H7 (cell line): ENCODE data around the gene THEM4. TPM values are rescaled to one million over a fixed set of nuclear protein-coding genes. Genes with fewer than 3 reads are reported as not detected.
"Not testable (repeated sequence)": the region's sequence is repeated elsewhere in the genome, so short reads cannot be mapped to it uniquely, and the experiment has no call there.

Source experiments
- DNase-seq: peaks from one replicate; pipeline ENCODE4 v3.0.0; 2012
- H3K27me3 ChIP-seq: 2 replicates; pipeline ENCODE4 v1.6.0; 2011; ENCODE audit warnings: mild to moderate bottlenecking, low read length; ENCODE audit not compliant: control insufficient read depth, insufficient read depth
- H3K36me3 ChIP-seq: replicated peaks from 2 replicates; pipeline ENCODE4 v1.5.1; 2011; ENCODE audit warnings: low read length; ENCODE audit not compliant: control insufficient read depth, insufficient read depth
- H3K4me3 ChIP-seq: 2 replicates; pipeline ENCODE4 v1.5.1; 2011; ENCODE audit warnings: low read depth, mild to moderate bottlenecking, control low read depth, low read length, moderate library complexity; ENCODE audit not compliant: insufficient read depth
- total RNA-seq: library from RNA; depleted of rRNA; stranded (reverse); fragments of >200 nt; shearing (Covaris generic); gene quantifications from 2 replicates; pipeline ENCODE4 v1.2.3, GENCODE V29; 2014

The THEM4 gene
- total RNA-seq, 1 experiment from 2014 or later, result 21.4 TPM

DNA sequence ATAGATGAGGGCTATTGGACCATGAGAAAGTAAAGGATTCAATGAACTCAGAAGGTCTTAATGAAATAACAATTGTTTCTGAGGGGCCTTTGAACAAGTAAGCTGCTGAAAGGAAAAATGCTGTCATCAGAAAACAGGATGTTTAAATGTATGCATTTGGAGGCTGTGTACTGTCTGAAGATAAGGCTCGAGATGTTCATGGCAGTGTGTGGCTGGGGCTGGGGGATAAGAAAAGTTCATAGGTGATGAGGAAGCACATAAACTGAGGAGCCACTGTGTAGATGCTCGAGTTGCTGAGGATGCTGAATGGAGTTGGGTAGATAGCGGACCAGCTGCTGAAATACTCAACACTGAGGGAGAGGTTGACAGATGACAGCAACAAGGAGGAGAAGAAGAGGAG is 17.8 kb downstream of the THEM4 start:
- DNase-seq, result no peak
- H3K4me3 ChIP-seq, result no peak overlapping the region
- no peaks in the 10 kb centered on the region for H3K27me3 ChIP-seq
- H3K36me3 ChIP-seq, result peaks cover 6% of the 10 kb centered on the region; the same call in 1 of the 2 replicates

DNA sequence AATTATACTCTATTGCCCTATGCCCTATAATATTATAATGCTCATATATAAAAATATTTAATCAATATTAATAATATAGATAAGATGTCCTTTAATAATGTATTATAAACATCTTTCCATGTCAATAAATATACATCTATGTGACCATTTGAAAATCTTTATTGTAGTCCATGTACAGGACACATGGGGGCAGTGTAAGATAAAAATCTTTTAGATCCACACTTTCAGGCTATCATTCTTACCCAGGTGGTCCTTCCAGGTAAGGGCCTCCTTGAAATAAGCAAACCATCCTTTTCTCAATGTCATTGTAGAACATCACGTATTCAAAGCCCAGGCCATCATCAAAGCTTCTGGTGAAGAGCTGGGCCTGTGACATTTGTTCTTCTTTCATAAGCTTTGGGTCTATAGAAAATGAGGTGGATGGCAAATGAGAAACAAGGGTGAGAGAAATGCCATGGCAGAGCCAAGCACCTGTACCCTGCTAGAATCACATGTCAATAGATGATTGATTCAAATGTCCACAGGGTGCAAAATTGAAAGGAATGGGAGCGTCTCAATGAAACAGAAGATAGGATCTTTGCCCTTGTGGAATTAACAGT is 20.2 kb downstream of the THEM4 start:
- Histone ChIP-seq H3K27me3 (no peaks in the 10 kb centered on the region), H3K36me3 (peaks cover 3% of the 10 kb centered on the region; the same call in 1 of the 2 replicates), H3K4me3 (no peak overlapping the region)
- DNase-seq, result no peak

DNA sequence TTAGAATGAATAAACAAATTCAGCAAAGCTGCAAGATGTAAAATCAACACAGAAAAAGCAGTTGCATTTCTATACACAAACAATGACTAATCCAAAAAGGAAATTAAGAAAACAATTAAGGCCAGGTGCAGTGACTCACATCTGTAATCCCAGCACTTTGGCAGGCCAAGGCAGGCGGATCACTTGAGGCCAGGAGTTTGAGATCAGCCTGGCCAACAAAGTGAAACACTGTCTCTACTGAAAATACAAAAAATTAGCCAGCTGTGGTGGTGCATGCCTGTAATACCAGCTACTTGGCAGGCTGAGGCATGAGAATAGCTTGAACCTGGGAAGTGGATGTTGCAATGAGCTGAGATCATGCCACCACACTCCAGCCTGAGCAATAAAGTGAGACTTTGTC is 22.3 kb downstream of the THEM4 start:
- DNase-seq, result no peak
- Histone ChIP-seq H3K36me3 (no peaks in the 10 kb centered on the region; the same call in 1 of the 2 replicates), H3K27me3 (no peaks in the 10 kb centered on the region), H3K4me3 (no peak overlapping the region)

DNA sequence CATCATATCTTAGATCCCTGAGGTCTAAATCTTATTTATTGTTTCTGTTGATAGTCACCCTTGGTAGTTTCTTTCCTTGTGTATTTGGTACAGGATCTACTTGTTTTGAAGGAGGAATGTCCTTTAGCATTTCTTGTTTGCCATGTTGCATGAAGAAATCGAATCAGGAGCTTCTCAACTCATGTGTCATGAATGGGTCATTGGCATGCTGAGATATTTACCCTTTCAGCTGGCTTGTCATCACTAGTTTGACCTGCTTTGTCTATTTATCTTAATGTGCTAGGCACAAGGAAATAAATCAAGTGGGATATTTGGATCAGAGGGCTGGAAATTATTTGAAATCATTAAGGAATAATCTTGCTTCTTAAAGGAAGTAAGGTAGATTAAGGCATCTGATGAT is 23.8 kb downstream of the THEM4 start:
- H3K27me3 ChIP-seq, result no peaks in the 10 kb centered on the region
- no peak overlapping the region for H3K4me3 ChIP-seq
- no peak for DNase-seq
- no peaks in the 10 kb centered on the region; the same call in 1 of the 2 replicates for H3K36me3 ChIP-seq

DNA sequence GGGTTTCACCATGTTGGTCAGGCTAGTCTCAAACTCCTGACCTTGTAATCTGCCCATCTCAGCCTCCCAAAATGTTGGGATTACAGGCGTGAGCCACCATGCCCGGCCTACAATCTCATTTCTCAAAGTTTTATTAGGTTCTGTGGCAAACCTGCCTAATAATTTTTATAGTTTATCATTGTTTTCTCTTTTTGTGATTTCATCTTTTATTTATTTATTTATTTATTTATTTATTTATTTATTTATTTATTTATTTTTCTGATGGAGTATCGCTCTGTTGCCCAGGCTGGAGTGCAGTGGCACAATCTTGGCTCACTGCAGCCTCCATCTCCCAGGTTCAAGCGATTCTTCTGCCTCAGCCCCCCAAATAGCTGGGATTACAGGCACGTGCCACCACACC is 24.4 kb downstream of the THEM4 start:
- H3K27me3 ChIP-seq, H3K4me3 ChIP-seq, H3K36me3 ChIP-seq, DNase-seq: not testable (repeated sequence)

DNA sequence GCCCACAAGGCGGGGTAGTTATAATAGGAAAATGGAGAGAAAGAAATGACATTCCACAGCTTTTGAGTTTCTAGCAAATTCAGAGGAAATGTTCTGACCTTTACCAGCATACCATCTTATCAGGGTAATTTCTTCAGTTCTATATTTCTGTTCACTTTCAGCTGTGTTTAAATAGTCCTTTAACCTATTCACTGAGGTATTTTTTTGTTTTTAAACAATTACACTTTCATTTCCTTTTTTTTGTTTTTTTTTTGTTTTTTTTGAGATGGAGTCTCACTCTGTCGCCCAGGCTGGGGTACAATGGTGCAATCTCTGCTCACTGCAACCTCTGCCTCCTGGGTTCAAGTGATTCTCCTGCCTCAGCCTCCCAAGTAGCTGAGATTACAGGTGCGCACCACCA is 24.9 kb downstream of the THEM4 start:
- not testable (repeated sequence) for DNase-seq

DNA sequence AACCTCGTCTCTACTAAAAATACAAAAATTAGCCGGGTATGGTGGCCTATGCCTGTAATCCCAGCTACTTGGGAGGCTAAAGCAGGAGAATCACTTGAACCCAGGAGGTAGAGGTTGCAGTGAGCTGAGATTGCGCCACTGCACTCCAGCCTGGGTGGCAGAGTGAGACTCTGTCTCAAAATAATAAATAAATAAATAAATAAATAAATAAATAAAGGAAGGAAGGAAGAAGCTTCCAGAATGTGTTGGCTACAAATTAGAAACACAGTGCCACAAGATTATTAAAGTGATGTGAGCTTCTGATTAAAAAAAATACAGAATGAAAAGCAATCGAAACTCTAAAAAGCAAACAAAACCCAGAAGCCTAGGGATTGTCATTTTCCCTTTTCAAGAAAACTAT is 25.4 kb downstream of the THEM4 start:
- H3K36me3 ChIP-seq, DNase-seq, H3K4me3 ChIP-seq, H3K27me3 ChIP-seq: not testable (repeated sequence)

More for the DNA sequence above, 24.9 kb downstream of the THEM4 start:
- H3K36me3 ChIP-seq, H3K27me3 ChIP-seq, H3K4me3 ChIP-seq: not testable (repeated sequence)

DNA sequence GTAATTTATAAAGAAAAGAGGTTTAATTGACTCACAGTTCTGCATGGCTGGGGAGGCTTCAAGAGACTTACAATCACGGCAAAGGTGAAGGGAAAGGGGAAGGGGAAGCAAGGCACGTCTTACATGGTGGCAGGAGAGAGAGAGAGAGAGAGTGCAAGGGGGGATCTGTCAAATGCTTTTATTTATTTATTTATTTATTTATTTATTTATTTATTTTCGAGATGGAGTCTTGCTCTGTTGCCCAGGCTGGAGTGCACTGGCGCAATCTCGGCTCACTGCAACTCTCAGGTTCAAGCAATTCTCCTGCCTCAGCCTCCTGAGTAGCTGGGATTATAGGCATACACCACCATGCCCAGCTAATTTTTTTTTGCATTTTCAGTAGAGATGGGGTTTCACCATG is 26.4 kb downstream of the THEM4 start:
- not testable (repeated sequence) for H3K4me3 ChIP-seq, H3K27me3 ChIP-seq

DNA sequence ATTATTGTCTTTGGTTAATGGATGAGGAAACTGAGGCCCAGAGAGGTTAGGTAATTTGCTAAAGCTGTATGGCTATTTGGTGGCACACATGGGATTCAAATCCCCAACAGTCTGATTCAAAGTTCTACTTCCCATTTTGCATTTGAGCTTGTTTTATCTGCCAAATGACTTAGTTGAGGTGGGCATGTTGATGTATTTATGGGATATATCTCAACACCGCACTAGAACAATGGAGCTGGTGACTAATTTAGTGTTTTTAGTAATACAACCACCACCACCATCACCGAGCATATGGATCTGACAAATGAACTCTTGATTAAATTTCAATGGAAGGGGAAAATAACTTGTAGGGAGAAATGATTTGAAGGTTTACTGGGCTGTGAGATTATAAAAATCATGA is 26.8 kb downstream of the THEM4 start:
- H3K4me3 ChIP-seq, result no peak overlapping the region
- H3K36me3 ChIP-seq, result no peaks in the 10 kb centered on the region
- H3K27me3 ChIP-seq, result no peaks in the 10 kb centered on the region
- DNase-seq, result no peak

More for the DNA sequence above, 26.4 kb downstream of the THEM4 start:
- not testable (repeated sequence) for DNase-seq, H3K36me3 ChIP-seq

DNA sequence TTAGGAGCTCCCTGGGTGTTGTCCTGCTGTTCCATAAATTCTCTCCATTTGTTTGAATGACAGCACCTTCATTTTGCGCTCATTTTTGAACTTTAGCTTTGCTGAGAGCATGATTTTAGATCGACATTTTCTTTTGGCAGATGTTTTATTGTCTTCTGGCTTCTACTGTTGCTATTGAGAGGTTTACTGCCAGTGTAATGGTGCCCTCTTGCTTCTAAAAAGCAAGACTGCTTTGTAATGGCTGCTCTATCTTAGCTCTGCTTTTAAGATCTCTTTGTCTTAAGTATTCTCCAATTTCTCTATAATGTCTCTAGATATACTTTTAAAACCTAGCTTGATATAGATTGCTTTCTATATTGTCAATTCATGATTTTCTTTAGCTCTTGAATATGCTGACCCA is 27.8 kb downstream of the THEM4 start:
- Histone ChIP-seq H3K4me3 (no peak overlapping the region), H3K27me3 (no peaks in the 10 kb centered on the region), H3K36me3 (no peaks in the 10 kb centered on the region)
- no peak for DNase-seq

DNA sequence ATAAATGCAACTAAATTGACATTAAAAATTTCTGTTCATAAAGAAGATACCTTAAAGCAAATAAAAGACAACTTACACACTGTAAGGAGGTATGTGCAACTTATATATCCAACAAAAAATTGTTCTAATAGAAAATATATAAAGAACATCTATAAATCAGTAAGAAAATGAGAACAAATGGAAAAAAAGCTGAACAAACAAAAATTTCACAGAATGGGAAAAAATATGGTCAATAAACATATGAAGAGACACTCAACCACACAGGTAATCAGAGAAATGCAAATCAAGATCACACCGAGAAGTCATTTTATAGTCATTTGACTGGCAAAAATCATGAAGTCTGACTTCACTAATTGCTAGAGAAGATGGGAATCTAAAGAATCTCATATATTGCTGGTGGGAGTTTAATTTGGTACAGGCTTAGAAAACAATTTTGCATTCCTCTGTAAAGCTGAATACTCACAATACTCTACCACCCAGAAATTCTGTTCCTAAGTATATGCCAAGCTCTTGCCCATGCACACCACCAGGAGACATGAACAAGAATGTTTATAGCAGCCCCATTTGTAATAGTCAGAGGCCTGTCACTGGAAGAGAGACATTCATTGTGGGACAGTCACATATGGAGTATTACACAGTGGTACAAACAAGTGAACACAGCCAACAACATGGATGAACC is 33.8 kb downstream of the THEM4 start:
- no peak for DNase-seq
- no peaks in the 10 kb centered on the region; the same call in 1 of the 2 replicates for H3K36me3 ChIP-seq
- no peaks in the 10 kb centered on the region for H3K27me3 ChIP-seq
- no peak overlapping the region for H3K4me3 ChIP-seq

DNA sequence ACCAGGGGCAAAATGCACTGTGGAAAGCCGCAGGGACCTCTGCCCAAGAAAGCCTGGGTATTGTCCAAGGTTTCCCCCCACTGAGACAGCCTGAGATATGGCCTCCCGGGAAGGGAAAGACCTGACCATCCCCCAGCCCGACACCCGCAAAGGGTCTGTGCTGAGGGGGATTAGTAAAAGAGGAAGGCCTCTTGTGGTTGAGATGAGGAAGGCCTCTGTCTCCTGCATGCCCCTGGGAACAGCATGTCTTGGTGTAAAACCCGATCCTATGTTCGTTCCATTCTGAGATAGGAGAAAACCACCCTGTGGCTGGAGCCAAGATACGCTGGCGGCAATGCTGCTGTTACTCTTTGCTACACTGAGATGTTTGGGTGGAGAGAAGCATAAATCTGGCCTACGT is 36.5 kb downstream of the THEM4 start:
- not testable (repeated sequence) for H3K27me3 ChIP-seq, H3K36me3 ChIP-seq, DNase-seq, H3K4me3 ChIP-seq

DNA sequence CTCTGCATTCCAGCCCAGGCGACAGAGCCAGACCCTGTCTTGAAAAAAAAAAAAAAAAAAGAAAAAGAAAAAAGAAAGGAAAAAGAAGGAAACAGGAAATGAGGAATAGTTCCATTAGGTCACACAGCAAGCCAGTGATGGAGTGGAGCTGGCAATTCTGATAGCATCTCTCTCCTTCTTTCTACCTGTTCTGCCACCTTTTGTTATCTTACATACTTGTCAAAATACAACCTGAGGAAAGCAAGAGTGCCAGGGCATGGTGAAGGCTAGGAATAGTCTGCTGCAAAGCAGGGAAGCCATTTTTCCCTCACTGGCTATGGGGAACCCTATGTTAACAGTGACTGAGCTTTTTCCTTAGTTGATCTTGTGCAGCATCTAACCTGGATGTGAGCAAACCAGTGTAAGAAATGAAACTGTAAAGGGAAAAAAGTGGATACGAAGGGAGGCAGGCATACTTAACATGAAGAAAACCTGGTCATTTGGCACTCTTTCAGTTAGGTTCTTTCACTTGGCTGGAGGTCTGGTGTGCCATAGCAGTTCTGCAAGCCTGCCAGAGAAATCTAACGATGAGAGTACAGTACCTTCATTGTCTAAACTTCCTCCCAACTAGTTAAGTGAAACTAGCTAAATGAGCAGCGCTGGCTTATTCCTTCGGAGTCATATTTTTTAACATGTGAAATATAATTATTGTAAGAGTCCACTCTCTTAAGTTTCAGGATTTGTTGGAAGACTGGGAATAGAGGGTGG is 37.9 kb downstream of the THEM4 start:
- H3K4me3 ChIP-seq, result no peak overlapping the region
- H3K36me3 ChIP-seq, result no peaks in the 10 kb centered on the region; the same call in 1 of the 2 replicates
- no peaks in the 10 kb centered on the region for H3K27me3 ChIP-seq
- no peak for DNase-seq

DNA sequence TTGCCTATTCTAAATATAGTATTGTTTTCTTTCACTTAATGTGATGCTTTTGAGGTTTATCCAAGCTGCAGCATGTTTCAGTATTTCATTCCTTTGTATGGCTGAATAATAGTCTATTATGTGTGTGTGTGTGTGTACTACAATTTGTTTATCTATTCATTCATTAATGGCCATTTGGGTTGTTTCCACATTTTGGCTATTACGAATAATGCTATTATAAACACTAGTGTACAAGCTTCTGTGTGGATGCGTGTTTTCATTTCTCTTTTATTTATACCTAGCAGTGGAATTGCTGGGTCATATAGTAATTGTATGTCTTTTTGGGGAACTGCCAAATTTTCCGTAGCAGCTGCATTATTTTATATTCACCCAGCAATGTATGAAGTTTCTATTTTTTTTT is 40.8 kb downstream of the THEM4 start:
- H3K27me3 ChIP-seq, result peaks cover 5% of the 10 kb centered on the region
- no peak for DNase-seq
- no peak overlapping the region for H3K4me3 ChIP-seq
- H3K36me3 ChIP-seq, result no peaks in the 10 kb centered on the region
